Mucosa of stomach (tissue), 1 donor: Measurements from ENCODE around the gene FCGBP.

ENCODE experiments used
- H3K27me3 ChIP-seq: one replicate; pipeline ENCODE4 v1.7.0; 2013; ENCODE audit warnings: mild to moderate bottlenecking, low read length; ENCODE audit not compliant: control insufficient read depth, insufficient read depth
- H3K36me3 ChIP-seq: one replicate; pipeline ENCODE4 v1.7.0; 2013; ENCODE audit warnings: low read length; ENCODE audit not compliant: control insufficient read depth, insufficient read depth
- H3K4me1 ChIP-seq: one replicate; pipeline ENCODE4 v1.7.0; 2013; ENCODE audit warnings: mild to moderate bottlenecking, low read length; ENCODE audit not compliant: control insufficient read depth, insufficient read depth
- H3K4me3 ChIP-seq: one replicate; pipeline ENCODE4 v1.7.0; 2013; ENCODE audit warnings: low read length
- H3K9ac ChIP-seq: one replicate; pipeline ENCODE4 v1.7.0; 2013; ENCODE audit warnings: mild to moderate bottlenecking, low read length, moderate library complexity
- H3K9me3 ChIP-seq: one replicate; pipeline ENCODE4 v1.7.0; 2013; ENCODE audit warnings: mild to moderate bottlenecking, low read length, moderate library complexity; ENCODE audit not compliant: control insufficient read depth
- donor health status: Pancreatic carcinoma.

The FCGBP gene

DNA sequence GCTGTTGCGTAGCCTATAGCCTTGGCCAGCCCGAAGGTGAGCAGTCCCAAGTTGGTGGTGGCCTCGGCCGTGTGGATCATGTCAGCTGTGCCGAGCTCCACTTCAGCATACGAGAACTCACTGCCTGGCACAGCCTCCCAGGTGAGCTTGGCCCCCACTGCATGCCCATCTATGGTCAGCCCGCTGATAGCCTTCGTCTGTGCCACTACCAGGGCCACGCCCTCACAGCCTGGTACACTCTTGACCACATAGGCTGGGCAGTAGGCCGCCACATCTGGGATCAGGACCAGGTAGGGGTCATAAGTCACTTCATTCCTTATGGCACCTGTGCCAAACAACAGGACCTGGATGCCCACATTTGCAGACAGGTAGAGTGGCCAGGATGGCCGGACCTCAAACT, 7.4 kb downstream of the FCGBP start:
- Histone ChIP-seq H3K4me3 (no peak overlapping the region), H3K9me3 (no peaks in the 10 kb centered on the region), H3K36me3 (peaks cover 9% of the 10 kb centered on the region), H3K4me1 (peaks cover 10% of the 10 kb centered on the region), H3K9ac (no peak overlapping the region), H3K27me3 (no peaks in the 10 kb centered on the region)

DNA sequence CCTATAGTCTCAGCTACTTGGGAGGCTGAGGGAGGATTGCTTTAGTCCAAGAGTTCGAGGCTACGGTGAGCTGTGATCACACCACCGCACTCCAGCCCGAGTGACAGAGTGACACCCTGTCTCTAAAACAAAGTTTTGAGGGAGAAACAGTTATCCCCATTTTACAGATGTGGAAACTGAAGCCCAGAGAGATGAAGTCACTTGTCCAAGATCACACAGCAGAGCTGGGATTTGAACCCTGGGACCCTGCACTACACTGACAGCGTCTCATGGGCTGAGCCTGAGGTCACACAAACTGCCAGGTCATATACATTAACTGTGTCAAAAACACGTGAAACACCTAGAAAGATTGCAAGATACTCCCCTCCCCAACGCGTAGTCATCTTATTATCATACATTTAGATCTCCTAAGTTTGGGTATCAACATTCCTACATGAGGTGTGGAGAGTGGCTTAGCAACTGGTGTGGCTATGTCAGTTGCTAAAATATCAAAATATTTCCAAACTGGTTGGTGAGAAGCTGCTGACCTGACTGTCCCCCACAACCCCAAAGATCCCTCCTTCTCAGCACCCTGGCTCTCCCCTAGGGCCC, 8.2 kb downstream of the FCGBP start:
- peaks cover 10% of the 10 kb centered on the region for H3K4me1 ChIP-seq
- H3K9ac ChIP-seq = no peak overlapping the region
- H3K4me3 ChIP-seq = no peak overlapping the region
- no peaks in the 10 kb centered on the region for H3K9me3 ChIP-seq
- H3K27me3 ChIP-seq = no peaks in the 10 kb centered on the region
- H3K36me3 ChIP-seq = peaks cover 9% of the 10 kb centered on the region

DNA sequence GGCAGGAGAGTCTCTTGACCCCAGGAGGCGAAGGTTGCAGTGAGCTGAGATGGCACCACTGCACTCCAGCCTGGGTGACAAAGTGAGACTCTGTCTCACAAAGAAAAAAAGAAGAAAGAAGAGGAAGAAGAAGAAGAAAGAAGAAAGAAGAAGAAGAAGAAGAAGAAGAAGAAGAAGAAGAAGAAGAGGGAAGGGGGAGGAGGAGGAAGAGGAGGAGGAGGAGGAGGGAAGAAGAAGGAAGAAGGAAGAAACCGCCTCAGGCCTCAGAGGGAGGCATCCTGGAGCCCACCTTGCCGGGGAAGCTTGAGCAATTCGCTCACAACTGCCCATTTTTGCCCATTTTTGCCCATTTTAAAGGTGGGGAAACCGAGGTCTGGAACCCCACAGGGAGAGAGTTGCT, 9.5 kb downstream of the FCGBP start:
- Histone ChIP-seq H3K4me3 (no peak overlapping the region), H3K36me3 (peaks cover 9% of the 10 kb centered on the region), H3K27me3 (no peaks in the 10 kb centered on the region), H3K9me3 (no peaks in the 10 kb centered on the region), H3K9ac (no peak overlapping the region), H3K4me1 (peaks cover 10% of the 10 kb centered on the region)

DNA sequence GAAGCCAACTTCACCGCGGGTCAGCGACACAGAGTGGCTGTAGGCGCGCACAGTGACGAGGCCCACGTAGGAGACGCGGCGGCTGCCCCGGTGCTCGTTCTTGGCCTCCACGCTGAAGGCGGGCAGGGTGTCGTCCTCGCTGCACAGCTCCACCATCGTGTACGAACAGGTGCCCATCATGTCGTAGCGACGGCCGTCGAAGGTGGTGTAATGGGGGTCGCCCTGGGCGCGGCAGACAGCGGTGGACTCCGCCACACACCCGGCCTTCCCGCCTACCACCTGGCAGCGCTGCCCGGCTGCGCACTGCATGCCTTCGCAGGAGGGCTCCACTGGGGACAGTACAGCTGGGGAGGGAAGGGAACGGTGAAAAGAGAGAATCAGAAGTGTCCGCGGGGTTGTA, 10.0 kb downstream of the FCGBP start:
- H3K27me3 ChIP-seq = no peaks in the 10 kb centered on the region
- no peaks in the 10 kb centered on the region for H3K9me3 ChIP-seq
- H3K36me3 ChIP-seq = peaks cover 14% of the 10 kb centered on the region
- peaks cover 16% of the 10 kb centered on the region for H3K4me1 ChIP-seq
- H3K9ac ChIP-seq = no peak overlapping the region
- no peak overlapping the region for H3K4me3 ChIP-seq

DNA sequence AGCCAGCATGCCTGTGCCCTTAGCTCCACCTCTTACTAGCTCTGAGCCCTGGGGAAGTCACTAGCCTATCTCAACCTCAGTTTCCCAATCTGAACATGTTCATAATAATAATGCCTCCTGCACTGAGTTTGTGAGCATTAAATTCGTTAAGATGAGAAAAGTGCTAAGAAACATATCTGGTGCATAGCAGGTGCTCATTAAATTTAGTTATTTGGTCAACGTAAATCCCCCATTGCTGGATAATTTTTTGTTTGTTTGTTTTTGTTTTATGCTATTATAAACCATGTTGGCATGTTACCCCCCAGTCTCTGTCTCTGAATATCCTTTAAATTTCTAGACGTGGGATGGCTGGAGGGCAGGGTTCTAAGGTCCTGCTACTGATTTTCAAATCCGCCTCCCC, 10.6 kb downstream of the FCGBP start:
- Histone ChIP-seq H3K27me3 (no peaks in the 10 kb centered on the region), H3K36me3 (peaks cover 16% of the 10 kb centered on the region), H3K9ac (no peak overlapping the region)

DNA sequence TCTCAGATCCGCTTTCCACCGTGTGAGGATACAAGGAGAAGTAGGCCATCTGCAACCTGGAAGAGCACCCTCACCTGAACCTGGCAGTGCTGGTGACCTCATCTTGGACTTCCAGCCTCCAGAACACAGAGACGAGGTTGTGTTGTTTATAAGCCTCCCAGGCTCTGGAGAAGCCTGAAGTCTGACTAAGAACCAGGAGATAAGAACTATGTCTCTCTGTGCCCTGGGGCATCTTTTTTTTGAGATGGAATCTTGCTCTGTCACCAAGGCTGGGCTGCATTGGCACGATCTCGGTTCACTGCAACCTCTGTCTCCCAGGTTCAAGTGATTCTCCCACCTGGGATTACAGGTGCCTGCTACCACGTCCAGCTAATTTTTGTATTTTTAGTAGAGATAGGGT, 14.5 kb downstream of the FCGBP start:
- H3K9ac ChIP-seq = no peak overlapping the region

More for the DNA sequence above, 10.6 kb downstream of the FCGBP start:
- H3K4me1 ChIP-seq = peaks cover 18% of the 10 kb centered on the region
- H3K4me3 ChIP-seq = no peak overlapping the region
- H3K9me3 ChIP-seq = no peaks in the 10 kb centered on the region

DNA sequence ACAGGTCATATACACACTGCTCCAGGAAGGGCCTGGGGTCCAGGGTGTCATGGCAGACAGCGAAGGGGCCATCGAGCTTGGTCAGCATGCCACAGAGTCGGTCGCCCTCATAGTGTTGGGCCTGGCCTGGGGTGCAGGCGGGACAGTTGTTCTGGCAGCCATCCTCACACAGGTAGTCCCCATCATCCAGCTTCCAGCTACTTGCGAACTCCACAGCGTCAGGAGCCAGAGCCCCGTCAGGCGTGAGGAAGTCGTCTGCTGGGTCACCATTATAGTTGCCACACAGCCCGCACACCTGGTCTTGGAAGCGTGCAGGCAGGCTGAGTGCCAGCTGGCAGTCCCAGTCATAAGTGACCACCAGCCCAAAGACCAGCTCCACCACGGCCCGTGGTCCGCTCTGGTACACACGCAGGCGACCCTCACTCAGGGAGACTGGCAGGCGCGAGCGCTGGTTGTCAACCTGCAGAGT, 16.2 kb downstream of the FCGBP start:
- no peaks in the 10 kb centered on the region for H3K9me3 ChIP-seq
- H3K9ac ChIP-seq = no peak overlapping the region
- no peaks in the 10 kb centered on the region for H3K27me3 ChIP-seq
- H3K36me3 ChIP-seq = peaks cover 18% of the 10 kb centered on the region
- peaks cover 8% of the 10 kb centered on the region for H3K4me1 ChIP-seq
- no peak overlapping the region for H3K4me3 ChIP-seq

More for the DNA sequence above, 14.5 kb downstream of the FCGBP start:
- no peaks in the 10 kb centered on the region for H3K27me3 ChIP-seq
- H3K4me3 ChIP-seq = no peak overlapping the region
- peaks cover 18% of the 10 kb centered on the region for H3K36me3 ChIP-seq
- H3K4me1 ChIP-seq = peaks cover 8% of the 10 kb centered on the region
- H3K9me3 ChIP-seq = no peaks in the 10 kb centered on the region

DNA sequence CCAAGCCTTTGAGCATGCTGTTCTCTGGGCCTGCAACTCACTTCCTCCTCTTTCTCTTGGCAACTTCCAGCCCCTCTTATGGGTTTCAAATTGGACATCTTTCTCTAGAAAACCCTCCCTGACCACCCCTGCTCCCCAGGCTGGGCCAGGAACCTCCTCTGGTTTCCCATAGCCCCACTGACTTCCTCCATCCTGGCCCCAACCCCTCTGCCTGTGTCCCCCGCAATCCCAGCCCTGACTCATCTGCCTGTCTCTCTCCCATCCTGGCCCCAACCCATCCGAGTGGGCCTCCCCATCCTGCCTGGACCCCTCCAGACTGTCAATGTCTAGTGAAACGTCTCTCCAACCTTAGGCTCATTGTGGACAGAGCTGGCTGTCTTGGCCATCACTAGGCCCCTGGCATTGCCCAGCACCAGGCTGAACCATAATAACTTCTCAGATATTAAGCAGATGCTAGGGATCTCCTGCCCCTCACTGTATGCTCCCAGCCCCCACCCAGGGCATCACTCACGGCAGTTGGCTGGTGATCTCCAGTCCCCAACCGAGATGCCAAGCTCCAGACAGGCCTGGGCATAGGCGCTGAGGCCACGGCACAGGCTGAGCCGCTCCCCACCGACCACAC, 16.8 kb downstream of the FCGBP start:
- Histone ChIP-seq H3K4me1 (peaks cover 8% of the 10 kb centered on the region), H3K27me3 (no peaks in the 10 kb centered on the region), H3K36me3 (peaks cover 18% of the 10 kb centered on the region), H3K9me3 (no peaks in the 10 kb centered on the region), H3K4me3 (no peak overlapping the region), H3K9ac (no peak overlapping the region)

DNA sequence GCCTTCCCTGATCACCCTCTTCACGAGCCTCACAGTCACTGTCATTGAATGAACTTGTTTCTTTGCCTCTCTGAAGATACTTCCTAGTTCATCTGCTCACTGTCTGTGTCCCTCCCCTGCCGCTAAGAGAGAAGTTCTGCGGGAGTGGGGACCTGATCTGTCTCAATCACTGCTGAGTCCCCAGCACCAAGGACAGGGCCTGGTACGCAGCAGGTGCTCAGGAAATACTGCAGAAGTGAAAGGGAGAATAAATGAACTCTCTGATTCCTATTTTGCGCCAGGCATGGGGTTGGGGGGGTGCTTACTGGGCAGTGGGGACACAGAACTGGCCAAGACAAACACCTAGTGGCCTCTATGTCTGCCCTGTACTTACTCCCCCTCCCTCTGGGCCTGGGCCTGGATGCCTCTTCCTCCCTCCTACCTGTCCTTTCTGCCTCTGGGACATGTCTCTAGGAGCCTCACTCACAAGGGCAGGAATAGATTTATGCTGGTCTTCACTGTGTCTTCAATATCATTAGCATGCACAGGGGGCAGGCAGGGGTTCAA, 17.5 kb downstream of the FCGBP start:
- H3K36me3 ChIP-seq = peaks cover 18% of the 10 kb centered on the region
- no peaks in the 10 kb centered on the region for H3K27me3 ChIP-seq
- H3K4me3 ChIP-seq = no peak overlapping the region
- H3K9me3 ChIP-seq = no peaks in the 10 kb centered on the region
- no peak overlapping the region for H3K9ac ChIP-seq
- H3K4me1 ChIP-seq = peaks cover 8% of the 10 kb centered on the region

DNA sequence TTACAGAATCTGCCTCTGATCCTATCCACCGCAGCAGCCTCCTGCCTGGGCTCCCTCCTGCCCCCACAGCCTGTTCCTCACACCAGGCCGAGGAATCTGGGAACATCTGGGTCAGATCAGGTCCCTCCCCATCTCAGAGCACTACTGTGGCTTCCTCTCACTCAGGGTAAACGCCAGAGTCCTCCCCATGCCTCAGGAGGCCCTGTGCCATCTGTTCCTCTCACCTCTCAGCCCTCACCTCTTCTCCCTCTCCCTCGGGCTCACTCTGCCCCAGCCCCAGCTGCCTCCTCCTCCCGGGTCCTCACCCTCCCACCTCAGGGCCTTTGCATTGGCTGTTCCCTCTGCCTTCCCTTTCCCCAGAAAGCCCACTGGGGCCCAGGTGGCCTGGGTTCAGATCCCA, 18.2 kb downstream of the FCGBP start:
- Histone ChIP-seq H3K9me3 (no peaks in the 10 kb centered on the region), H3K4me3 (no peak overlapping the region), H3K9ac (no peak overlapping the region), H3K27me3 (no peaks in the 10 kb centered on the region), H3K36me3 (peaks cover 18% of the 10 kb centered on the region), H3K4me1 (peaks cover 8% of the 10 kb centered on the region)

DNA sequence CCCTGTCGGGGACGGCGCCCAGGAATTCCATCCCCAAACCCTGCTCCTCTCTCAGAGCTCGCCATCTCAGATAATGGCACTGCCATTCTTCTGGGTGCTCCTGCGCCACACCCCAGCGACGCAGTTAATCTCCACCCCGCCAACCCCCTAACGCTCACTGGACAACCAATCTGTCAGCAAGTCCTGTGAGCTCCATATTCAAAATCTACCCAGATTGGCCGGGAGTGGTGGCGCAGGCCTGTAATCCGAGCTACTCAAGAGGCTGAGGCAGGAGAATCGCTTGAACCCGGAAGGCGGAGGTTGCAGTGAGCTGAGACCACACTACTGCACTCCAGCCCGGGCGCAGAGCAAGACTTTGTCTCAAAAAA, 18.6 kb downstream of the FCGBP start:
- no peak overlapping the region for H3K9ac ChIP-seq
- H3K4me1 ChIP-seq = peaks cover 8% of the 10 kb centered on the region
- H3K36me3 ChIP-seq = peaks cover 18% of the 10 kb centered on the region
- no peak overlapping the region for H3K4me3 ChIP-seq
- H3K9me3 ChIP-seq = no peaks in the 10 kb centered on the region
- no peaks in the 10 kb centered on the region for H3K27me3 ChIP-seq

DNA sequence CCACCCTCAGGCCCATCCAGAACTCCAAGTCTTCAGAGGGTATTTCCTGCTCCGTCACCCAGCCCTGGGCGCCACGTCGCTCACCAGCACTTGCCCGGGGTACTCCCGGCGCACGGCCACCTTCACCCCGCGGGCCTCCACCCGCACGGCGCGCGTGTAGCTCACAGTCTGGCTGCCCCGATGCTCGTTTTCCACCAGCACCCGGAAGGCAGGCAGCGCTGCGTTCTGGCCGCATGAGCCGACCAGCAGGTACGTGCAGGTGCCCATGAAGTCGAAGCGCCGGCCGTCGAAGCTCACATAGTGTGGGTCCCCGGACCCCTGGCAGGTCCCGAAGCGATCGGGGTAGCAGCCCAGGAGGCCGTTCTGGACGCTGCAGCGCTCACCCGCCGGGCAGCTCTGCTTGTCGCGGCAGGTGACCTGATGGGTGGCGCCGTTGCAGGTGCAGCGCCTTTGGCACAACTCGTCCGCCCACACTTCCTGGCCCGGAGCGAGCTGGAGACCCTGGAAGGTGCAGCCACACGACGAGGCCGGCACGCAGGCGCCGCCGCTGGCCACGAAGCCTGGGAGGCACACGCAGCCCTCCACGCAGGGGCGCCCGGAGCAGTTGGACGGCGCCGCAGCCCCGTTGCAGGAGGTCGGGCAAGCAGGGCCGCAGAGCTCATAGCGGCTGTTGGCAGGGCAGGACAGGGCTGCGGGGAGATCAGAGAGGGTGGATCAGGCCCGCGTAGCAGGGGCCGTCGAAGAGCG, 19.2 kb downstream of the FCGBP start:
- H3K27me3 ChIP-seq = no peaks in the 10 kb centered on the region
- peaks cover 18% of the 10 kb centered on the region for H3K36me3 ChIP-seq
- H3K4me1 ChIP-seq = peaks cover 8% of the 10 kb centered on the region
- H3K4me3 ChIP-seq = no peak overlapping the region
- H3K9me3 ChIP-seq = no peaks in the 10 kb centered on the region
- no peak overlapping the region for H3K9ac ChIP-seq
